ENCODE measurements around the gene CEP170B. TPM values are rescaled to one million over a fixed set of nuclear protein-coding genes. Genes with fewer than 3 reads are reported as not detected.

Gene CEP170B
- total and polyA plus RNA-seq, 7 donors: 2.0 to 15.7 (median 6.3) TPM

- peaks cover 5% of the 10 kb centered on the region for H3K4me1 ChIP-seq
- peaks cover 0 to 11% of the 10 kb centered on the region in 2 donors for H3K36me3 ChIP-seq (ENCODE audit: insufficient read depth in 1 of 2, low read depth in 1 of 2)
- ATAC-seq (peak; percentile 63 to 79 (median 74)), DNase-seq (peak; percentile 58 to 70)
- H3K4me3 ChIP-seq: no peak overlapping the region
- no peaks in the 10 kb centered on the region for H3K9me3 ChIP-seq
- 27 to 29% (median 28%) methylated on average over 23 to 28 of the region's 29 CpGs for WGBS, 3 donors
- no peak overlapping the region for H3K27ac ChIP-seq
- intact Hi-C loops (cut with DNase I): no loop called here
- H3K27me3 ChIP-seq (ENCODE audit: insufficient read depth in 3 of 3, low read length in 2 of 3): no peaks in the 10 kb centered on the region
- no peak for TF ChIP-seq CTCF (IDR thresholded peaks at IDR 0.05)
Observed at GRCh38 chr14:104872469-104873341, 7.6 kb downstream of the CEP170B start.

GRCh38 chr14:104873380-104874055, 8.4 kb downstream of the CEP170B start:
- Histone ChIP-seq H3K9me3 (no peaks in the 10 kb centered on the region), H3K36me3 (ENCODE audit: insufficient read depth in 1 of 2, low read depth in 1 of 2) (peaks cover 0 to 18% of the 10 kb centered on the region in 2 donors), H3K4me3 (no peak overlapping the region), H3K27me3 (ENCODE audit: insufficient read depth in 3 of 3, low read length in 2 of 3) (no peaks in the 10 kb centered on the region), H3K4me1 (peaks cover 5% of the 10 kb centered on the region), H3K27ac (no peak overlapping the region)
- 89 to 94% (median 92%) methylated on average over 12 to 13 of the region's 13 CpGs for WGBS, 3 donors
- ATAC-seq (no peak), DNase-seq (peak in 1 of 2 donors; percentile 38)
- intact Hi-C loops (cut with DNase I): no loop called here
- no peak for TF ChIP-seq CTCF (IDR thresholded peaks at IDR 0.05)

- Histone ChIP-seq H3K4me3 (no peak overlapping the region), H3K27me3 (ENCODE audit: insufficient read depth in 3 of 3, low read length in 2 of 3) (no peaks in the 10 kb centered on the region), H3K9me3 (no peaks in the 10 kb centered on the region), H3K4me1 (peaks cover 5% of the 10 kb centered on the region), H3K27ac (no peak overlapping the region), H3K36me3 (ENCODE audit: insufficient read depth in 1 of 2, low read depth in 1 of 2) (peaks cover 0 to 24% of the 10 kb centered on the region in 2 donors)
- ATAC-seq: no peak
- no peak for TF ChIP-seq CTCF (IDR thresholded peaks at IDR 0.05)
- DNase-seq: peak in 1 of 2 donors; percentile 46
- 76 to 84% (median 77%) methylated on average over 8 of the region's 8 CpGs for WGBS, 3 donors
- intact Hi-C loops (cut with DNase I): no loop called here
Observed at GRCh38 chr14:104874110-104874531, 9.1 kb downstream of the CEP170B start.

- H3K27me3 ChIP-seq (ENCODE audit: insufficient read depth in 3 of 3, low read length in 2 of 3): no peaks in the 10 kb centered on the region
- DNase-seq: peak in 1 of 2 donors; percentile 42
- TF ChIP-seq CTCF (IDR thresholded peaks at IDR 0.05): no peak
- H3K4me3 ChIP-seq: no peak overlapping the region
- WGBS, 3 donors: 82 to 91% (median 87%) methylated on average over 16 of the region's 16 CpGs
- H3K9me3 ChIP-seq: no peaks in the 10 kb centered on the region
- peaks cover 0 to 18% of the 10 kb centered on the region in 2 donors for H3K36me3 ChIP-seq (ENCODE audit: insufficient read depth in 1 of 2, low read depth in 1 of 2)
- no peak for ATAC-seq
- peaks cover 5% of the 10 kb centered on the region for H3K4me1 ChIP-seq
- H3K27ac ChIP-seq: no peak overlapping the region
- intact Hi-C loops (cut with DNase I): no loop called here
Observed at GRCh38 chr14:104874571-104875411, 9.7 kb downstream of the CEP170B start.

All from psoas muscle (tissue), 8 donors.